HS-5 (cell line): Measurements from ENCODE around the gene IRX4.
"Not testable (repeated sequence)": the region's sequence is repeated elsewhere in the genome, so short reads cannot be mapped to it uniquely, and the experiment has no call there.

Experiments
- DNase-seq: peaks from one replicate; pipeline ENCODE4 v3.0.0-alpha.2; 2012; ENCODE audit warnings: low read depth

Gene IRX4

DNA sequence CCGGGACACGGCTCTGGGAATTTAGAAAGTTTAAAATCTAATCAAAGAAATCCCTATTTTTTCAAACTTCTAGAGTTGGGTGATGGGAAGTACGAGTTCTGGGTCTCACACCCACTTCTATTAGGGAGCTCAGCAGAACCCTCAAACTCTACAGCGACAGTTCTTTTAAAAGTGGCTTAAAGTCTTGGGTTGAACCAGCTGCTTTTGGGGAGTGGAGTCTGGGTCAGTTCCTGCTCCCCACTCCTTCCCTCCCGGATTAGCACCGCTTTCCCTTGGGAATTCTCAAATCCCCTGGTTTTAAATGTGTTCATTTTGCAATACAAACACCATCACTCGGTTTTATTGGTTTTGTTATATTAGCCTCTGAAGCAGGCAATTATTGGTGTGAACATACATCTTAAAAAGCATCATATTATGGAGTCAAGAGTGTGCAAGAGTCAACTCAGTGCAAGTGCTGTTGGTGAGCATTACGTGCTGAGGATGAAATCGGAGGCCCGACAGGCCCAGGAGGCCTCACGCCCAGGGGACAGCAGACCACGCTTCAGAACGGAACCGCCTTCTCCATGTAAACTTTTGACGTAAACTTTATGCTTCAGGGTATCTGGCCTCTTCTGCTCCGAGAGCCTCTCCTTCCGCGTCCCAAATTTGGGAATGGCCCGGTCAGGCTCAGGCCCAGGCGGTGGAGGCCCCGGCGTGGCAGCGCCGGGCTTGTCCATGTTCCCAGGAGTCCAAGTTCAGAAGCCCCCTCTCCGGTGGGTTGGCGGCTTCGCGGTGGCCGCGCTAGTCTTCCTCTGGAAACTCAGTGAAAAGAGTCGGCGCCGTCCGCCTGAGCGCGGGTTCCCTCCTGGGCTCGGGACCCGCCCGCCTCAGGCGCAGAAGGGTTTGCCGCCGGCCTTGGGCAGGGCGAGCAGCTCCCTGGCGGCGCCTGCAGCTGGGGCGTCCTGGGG lies 5.3 kb downstream of the IRX4 start:
- no peak for DNase-seq

GRCh38 chr5:1876660-1877064 lies 6.1 kb downstream of the IRX4 start:
- no peak for DNase-seq

DNA sequence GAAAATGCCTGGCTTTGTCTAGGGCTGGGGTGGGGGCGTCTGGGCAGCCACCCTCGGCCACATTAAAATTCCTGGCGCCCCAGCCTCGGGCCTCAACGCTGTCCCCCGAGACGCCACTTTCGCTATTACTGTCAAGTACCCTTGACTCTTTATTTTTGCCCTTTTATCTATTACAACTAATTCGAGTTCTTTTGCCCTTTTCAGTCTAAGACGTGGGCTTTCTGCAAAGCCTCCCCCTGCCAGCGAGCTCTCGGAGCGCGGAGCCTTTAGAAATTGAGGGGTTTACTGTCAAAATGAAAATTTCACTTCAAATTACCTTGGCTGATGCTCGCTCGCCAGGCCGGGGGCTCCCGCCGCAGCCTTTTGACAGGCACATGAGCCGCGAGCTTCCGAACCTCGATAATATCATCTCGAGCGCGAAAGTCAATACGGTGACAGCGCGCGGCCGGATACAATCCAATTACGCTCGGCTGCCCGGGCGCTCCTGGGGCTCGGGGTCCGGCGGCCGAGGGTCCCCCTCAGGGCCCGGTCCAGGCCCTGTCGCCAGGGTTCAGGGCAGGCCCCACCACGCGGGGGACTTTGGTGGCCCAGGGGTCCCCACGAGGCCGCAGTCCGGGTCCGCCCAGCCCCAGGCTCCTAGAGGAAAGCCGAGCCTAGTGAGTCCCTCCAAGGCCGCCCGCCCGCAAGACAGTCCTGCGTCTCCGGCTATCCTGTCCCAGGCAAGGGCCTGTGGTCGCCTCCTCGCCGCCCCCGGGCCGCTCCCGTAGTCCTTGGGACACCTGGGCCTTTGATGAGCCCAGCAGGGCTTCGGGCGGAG lies 6.7 kb downstream of the IRX4 start:
- DNase-seq, result no peak

DNA sequence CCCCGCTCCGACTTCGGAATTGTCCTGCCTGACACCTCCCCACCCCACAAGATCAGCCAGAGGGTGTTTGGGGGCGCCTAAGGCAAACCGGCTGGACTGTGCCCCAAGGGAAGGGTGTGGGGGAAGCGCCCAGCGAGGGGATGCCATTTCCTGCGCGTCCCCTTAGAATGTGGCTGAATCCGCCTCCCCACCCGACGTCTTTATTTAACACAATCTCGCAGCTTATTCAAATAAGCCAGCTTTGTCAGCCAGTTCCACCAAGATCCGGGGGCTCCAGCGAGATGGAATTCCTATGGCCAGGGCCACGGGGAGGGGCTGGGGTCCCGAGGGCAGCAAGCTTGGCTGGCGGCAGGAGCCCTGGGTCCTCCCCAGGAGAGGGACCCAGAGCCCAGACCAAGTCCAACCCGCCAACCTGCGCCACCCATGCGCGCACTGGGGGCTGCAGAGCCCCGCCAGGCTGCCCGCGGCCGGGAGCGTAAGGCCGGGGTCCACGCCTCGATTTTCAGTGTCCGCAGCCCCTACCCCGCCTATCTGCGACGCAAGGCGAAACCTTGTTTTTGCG lies 7.4 kb downstream of the IRX4 start:
- no peak for DNase-seq

DNA sequence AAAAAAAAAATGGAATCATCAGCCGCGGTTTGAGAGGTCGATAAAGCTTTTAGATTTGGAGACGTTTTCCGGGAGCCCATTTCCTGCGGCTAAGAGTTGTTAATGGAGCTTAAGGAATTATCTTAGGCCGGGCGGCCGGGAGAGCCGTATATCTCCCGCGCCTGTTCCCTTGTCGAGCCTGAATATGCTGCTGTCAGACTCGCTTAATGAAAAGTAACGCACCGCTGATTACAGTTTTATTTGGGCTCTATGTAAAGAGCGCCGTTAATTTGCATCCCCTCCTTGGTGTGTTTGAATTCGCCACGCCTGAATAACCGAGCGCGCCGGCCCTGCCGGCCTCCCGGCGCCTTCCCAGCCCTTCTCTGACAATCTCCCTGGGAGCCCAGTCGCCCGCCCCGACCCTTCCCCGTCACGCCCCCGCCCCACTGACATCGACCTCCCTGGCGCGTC lies 7.9 kb downstream of the IRX4 start:
- DNase-seq, result no peak

DNA sequence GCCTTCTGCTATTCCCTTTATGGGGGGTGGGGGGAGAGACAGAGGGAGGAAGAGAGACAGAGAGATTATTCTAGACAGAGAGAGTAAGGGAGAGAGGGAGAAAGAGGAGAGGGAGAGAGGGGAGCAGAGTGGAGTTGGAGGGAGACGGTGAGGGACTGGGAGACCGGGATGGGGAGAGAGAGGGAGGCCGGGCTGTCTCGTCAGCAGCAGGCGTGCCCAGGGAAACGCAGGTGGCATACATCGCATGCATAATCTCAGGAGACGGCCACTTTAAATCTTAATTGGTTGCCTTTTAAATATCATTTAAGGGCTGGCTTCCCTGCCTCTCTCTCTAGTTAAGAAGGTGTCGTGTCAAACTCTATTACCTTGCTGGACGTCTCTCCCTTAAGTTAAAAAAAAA lies 8.4 kb downstream of the IRX4 start:
- DNase-seq, result no peak

DNA sequence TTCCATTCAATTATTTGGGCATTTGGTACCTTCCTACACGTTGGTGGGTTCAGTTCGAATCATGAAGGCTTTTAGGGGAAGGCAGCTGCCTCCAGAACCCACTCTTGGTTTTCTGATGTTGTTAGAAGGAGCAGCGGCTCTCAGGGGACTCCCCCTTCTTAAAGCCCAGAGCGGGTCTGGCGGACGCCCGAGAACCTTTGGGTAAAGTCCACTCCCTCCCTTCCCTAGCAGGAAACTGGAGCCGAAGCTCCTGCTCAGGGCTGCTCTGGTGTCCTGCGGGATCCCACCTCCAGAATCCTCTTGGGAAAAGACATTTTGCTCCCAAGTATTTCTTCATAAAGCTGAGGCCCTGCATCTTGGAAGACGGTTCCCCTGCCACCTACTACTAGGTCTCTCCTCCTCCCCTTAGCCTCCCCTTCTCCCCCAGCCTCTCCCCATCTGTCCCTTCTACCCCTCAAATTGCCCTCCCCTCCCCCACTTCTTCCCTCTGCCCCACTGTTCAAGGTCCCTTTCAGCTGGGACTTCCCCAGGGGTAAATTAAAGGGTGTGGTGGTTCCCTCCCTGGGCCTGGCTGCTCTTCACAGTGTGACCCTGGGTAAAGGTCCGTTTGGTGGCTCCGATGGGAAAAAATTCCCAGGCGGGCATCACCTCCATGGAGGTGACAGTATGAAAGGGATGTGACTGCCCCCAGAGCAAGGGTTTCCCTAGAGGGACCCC lies 9.3 kb downstream of the IRX4 start:
- no peak for DNase-seq

DNA sequence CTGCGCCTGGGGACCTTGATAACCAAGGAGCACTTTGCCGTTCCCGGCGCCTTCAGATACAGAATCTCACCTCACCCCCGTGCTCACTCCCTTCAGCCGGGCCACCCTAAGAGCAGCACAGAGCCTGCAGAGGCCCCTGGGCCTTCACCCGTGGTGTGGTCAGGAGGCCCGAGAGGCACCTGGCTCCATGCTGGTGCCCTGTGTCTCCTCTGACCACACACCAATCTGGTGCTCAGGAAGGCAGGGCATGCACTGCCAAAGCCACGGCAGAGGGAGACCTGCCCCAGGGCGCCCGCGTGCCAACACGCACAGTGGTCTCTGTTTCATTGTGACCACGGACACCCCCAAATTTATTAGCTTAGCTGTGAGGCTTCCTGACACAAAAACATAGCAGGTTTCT lies 11.3 kb downstream of the IRX4 start:
- DNase-seq, result no peak

GRCh38 chr5:1870435-1871272 lies 12.1 kb downstream of the IRX4 start:
- not testable (repeated sequence) for DNase-seq

DNA sequence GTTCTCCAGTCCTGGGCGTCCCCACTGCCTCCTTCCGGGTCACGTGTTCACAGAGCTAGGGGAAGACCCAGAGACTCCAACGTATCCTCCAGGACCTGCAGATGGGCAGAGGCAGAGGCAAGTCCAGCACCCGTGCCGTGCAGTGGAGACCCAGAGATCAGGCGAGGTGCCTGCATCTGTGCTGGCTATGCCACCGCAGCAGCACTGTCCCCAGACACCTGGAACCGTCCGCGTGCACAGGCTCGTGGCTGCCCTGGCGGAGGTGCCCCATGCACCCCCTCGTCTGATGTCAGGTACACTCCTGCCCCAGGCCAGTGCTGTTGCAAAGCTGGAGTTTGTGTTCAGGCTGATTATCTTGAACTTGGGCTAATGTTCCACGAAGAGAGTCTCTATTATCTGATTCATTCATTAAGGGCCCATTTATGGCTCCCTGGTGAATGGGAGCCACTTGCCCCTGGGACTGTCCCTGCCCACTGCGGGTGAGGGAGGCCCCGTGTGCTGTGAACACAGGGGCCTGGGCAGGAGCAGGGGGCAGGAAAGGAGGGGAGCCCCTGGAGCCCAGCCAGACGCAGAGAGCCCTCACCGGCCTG lies 13.7 kb downstream of the IRX4 start:
- DNase-seq, result no peak

GRCh38 chr5:1867815-1868143 lies 14.9 kb downstream of the IRX4 start:
- DNase-seq, result no peak

DNA sequence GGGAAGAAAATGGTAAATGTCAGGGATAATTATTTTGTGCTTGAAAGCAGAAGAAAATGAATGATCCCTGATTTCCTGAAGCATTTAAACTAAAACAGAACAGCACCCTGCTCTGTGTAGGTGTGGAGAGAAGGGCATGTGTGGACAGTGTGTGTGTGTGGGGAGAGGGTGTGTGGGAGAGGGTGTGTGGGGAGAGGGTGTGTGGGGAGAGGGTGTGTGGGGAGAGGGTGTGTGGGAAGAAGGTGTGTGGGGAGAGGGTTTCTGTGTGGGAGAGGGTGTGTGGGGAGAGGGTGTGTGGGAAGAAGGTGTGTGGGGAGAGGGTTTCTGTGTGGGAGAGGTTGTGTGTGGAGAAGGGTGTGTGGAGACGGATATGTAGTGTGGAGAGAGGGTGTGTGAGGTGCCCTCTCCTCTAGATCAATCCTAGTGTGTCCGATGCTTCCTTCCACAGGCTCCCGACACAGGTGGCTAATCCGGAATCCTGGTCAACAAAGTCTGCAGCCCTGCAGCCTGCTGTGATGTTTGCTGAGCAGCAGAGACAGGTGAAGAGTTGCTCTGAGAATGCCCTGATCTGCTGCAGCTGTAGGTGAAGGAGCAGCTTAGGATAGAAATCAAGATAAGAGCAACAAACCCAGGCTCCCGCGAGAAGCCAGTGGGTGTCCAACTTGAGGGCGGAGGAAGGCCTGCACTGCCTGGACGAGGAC lies 15.5 kb downstream of the IRX4 start:
- DNase-seq, result no peak

- DNase-seq, result no peak
Observed at GRCh38 chr5:1865948-1866347, 16.8 kb downstream of the IRX4 start.

- DNase-seq, result no peak
Observed at GRCh38 chr5:1865486-1865885, 17.2 kb downstream of the IRX4 start.

- DNase-seq, result no peak
Observed at GRCh38 chr5:1864896-1865440, 17.8 kb downstream of the IRX4 start.

- DNase-seq, result no peak
Observed at GRCh38 chr5:1860949-1861348, 21.8 kb downstream of the IRX4 start.

- no peak for DNase-seq
Observed at GRCh38 chr5:1860021-1860610, 22.6 kb downstream of the IRX4 start.

- no peak for DNase-seq
Observed at GRCh38 chr5:1859099-1859498, 23.6 kb downstream of the IRX4 start.

GRCh38 chr5:1858436-1858835 lies 24.3 kb downstream of the IRX4 start:
- no peak for DNase-seq

- DNase-seq, result no peak
Observed at GRCh38 chr5:1857256-1857600, 25.5 kb downstream of the IRX4 start.
